Caco-2 (cell line): Measurements from ENCODE around the gene LTBP2. TPM values are rescaled to one million over a fixed set of nuclear protein-coding genes. Genes with fewer than 3 reads are reported as not detected.

Source experiments
- BruUV-seq: library from RNA; stranded (reverse); fragments of 400-500 nt; replicated peaks from 2 replicates; lab custom pipeline; 2021; lab: Mats Ljungman, UMichigan
- CTCF ChIA-PET: fragments of 300-600 bp; sonication (Branson Sonifier 250); formaldehyde crosslinking; loops from one replicate; lab custom pipeline; 2022; ENCODE audit warnings: antibody characterized with exemption; lab: Charles Lee
- POLR2A ChIA-PET: fragments of 300-600 bp; sonication (Branson Sonifier 250); formaldehyde crosslinking; loops from one replicate; lab custom pipeline; 2022; ENCODE audit warnings: antibody characterized with exemption; lab: Charles Lee
- DNase-seq, 2 experiments: peaks; one replicate each; pipeline versions ENCODE4 v3.0.0 to v3.0.0-alpha.2; 2020 to 2022
- H3K27me3 ChIP-seq: replicated peaks from 2 replicates; pipeline ENCODE4 v1.6.0; 2011; ENCODE audit warnings: low read length; ENCODE audit not compliant: control insufficient read depth, insufficient read depth
- H3K36me3 ChIP-seq: 2 replicates; pipeline ENCODE4 v1.5.1; 2011; ENCODE audit warnings: low read length; ENCODE audit not compliant: control insufficient read depth, insufficient read depth
- H3K4me1 ChIP-seq: fragments of 250-450 bp; sonication (Bioruptor Pico); 2 replicates; pipeline ENCODE4 v1.5.1; 2020; ENCODE audit warnings: mild to moderate bottlenecking
- H3K4me3 ChIP-seq: 2 replicates; pipeline ENCODE4 v1.5.1; 2011; ENCODE audit warnings: low read depth, mild to moderate bottlenecking, control low read depth, low read length
- H3K9me3 ChIP-seq: fragments of 250-450 bp; sonication (Bioruptor Pico); 2 replicates; pipeline ENCODE4 v1.5.1; 2020; ENCODE audit warnings: mild to moderate bottlenecking, moderate library complexity
- H3K27ac Mint-ChIP-seq: one replicate; pipeline ENCODE4 v1.8.0; 2022; ENCODE audit warnings: mixed read lengths; ENCODE audit not compliant: unreplicated experiment
- H3K27me3 Mint-ChIP-seq: one replicate; pipeline ENCODE4 v1.8.0; 2022; ENCODE audit warnings: mixed read lengths; ENCODE audit not compliant: insufficient read depth, unreplicated experiment
- H3K36me3 Mint-ChIP-seq: one replicate; pipeline ENCODE4 v1.8.0; 2022; ENCODE audit warnings: mild to moderate bottlenecking, mixed read lengths; ENCODE audit not compliant: insufficient read depth, unreplicated experiment
- H3K4me1 Mint-ChIP-seq: one replicate; pipeline ENCODE4 v1.8.0; 2022; ENCODE audit warnings: low read depth, mixed read lengths; ENCODE audit not compliant: unreplicated experiment
- H3K4me3 Mint-ChIP-seq: one replicate; pipeline ENCODE4 v1.8.0; 2022; ENCODE audit warnings: mild to moderate bottlenecking, moderate library complexity, mixed read lengths; ENCODE audit not compliant: unreplicated experiment
- H3K9me3 Mint-ChIP-seq: one replicate; pipeline ENCODE4 v1.8.0; 2022; ENCODE audit warnings: mixed read lengths; ENCODE audit not compliant: unreplicated experiment
- intact Hi-C: fragments of 100-400 bp; cut with micrococcal nuclease; formaldehyde crosslinking; loops from one replicate; pipeline ENCODE4 v1.10.0; 2022; ENCODE audit not compliant: unreplicated experiment
- total RNA-seq: library from RNA; stranded (reverse); gene quantifications from 2 replicates; pipeline ENCODE4 v1.2.3, GENCODE V29; 2022
- TF ChIP-seq, protein P1 (sequence below), 2 experiments: fragments of 200-600 bp in 1 of 2; IDR thresholded peaks; 1 replicate in 1 of 2; 2 replicates in 1 of 2; pipeline versions ENCODE4 v1.5.1 to v1.8.0; 2011 to 2022; ENCODE audit warnings: antibody characterized with exemption in 1 of 2, control low read depth in 1 of 2, inconsistent platforms in 1 of 2, low read depth in 1 of 2, low read length in 1 of 2, mild to moderate bottlenecking in 1 of 2, moderate library complexity in 1 of 2; ENCODE audit not compliant: insufficient read depth in 1 of 2, severe bottlenecking in 1 of 2, unreplicated experiment in 1 of 2

The LTBP2 gene
- total RNA-seq, 1 experiment from 2014 or later: 0.86 TPM

GRCh38 chr14:74501135-74501614 lies 110.9 kb downstream of the LTBP2 start:
- no peak overlapping the region for H3K27ac Mint-ChIP-seq
- TF ChIP-seq, protein P1, sequence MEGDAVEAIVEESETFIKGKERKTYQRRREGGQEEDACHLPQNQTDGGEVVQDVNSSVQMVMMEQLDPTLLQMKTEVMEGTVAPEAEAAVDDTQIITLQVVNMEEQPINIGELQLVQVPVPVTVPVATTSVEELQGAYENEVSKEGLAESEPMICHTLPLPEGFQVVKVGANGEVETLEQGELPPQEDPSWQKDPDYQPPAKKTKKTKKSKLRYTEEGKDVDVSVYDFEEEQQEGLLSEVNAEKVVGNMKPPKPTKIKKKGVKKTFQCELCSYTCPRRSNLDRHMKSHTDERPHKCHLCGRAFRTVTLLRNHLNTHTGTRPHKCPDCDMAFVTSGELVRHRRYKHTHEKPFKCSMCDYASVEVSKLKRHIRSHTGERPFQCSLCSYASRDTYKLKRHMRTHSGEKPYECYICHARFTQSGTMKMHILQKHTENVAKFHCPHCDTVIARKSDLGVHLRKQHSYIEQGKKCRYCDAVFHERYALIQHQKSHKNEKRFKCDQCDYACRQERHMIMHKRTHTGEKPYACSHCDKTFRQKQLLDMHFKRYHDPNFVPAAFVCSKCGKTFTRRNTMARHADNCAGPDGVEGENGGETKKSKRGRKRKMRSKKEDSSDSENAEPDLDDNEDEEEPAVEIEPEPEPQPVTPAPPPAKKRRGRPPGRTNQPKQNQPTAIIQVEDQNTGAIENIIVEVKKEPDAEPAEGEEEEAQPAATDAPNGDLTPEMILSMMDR (IDR thresholded peaks at IDR 0.05; ENCODE audit: insufficient read depth in 1 of 2, low read depth in 1 of 2, low read length in 1 of 2, severe bottlenecking in 1 of 2, unreplicated experiment in 1 of 2): peak in 1 of 2 experiments; percentile 63
- H3K27me3 Mint-ChIP-seq: no peaks in the 10 kb centered on the region
- ChIA-PET POLR2A (no interaction called here), CTCF (interaction anchor here (0.9 kb wide), 1 partner anchor 151 kb away, joined by 3 read pairs; no protein-coding TSS in a partner anchor)
- H3K4me1 Mint-ChIP-seq: no peaks in the 10 kb centered on the region
- Histone ChIP-seq H3K27me3 (no peaks in the 10 kb centered on the region), H3K9me3 (no peaks in the 10 kb centered on the region), H3K36me3 (no peaks in the 10 kb centered on the region; the same call in 1 of the 2 replicates), H3K4me1 (no peaks in the 10 kb centered on the region), H3K4me3 (no peak overlapping the region)
- intact Hi-C loops: no loop called here
- BruUV-seq: no TSS peak
- no peaks in the 10 kb centered on the region for H3K9me3 Mint-ChIP-seq
- peak in 1 of 2 experiments; percentile 41 for DNase-seq
- no peak overlapping the region for H3K4me3 Mint-ChIP-seq
- no peaks in the 10 kb centered on the region for H3K36me3 Mint-ChIP-seq

DNA sequence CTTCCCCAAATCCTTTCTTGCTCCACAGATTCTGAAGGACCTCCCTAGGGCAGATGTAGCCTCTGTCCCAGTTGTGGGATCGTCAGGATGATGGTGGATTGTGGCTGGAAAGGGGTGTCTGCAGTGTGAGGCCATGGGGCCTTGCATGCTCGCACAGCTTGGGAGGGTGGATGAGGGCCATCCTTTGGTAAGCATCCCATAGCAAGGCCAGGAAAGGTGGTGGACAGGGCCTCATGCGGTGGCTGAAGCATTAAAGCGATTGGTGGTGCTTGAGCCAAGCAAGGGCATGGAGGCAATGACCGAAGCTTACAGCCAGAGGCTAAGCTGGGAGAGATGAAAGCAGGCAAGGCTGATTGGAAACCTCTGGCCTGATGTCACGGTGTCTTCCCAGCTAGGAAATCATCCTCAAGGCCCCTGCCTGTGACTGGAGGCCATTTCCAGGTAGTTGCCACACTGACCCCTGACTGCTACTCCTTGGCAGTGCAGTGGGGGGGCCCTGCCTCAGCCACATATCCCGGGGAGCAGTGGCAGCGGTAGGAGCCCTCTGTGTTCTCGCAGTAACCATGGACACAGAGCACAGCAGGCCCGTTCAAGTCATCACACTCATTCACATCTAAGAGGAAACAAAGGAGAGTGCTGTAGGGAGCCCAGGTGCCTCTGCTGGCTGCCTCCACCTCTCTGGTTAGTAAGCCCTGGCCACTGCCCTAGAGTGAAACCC lies 111.5 kb downstream of the LTBP2 start:
- BruUV-seq: no TSS peak
- Mint-ChIP-seq H3K9me3 (no peaks in the 10 kb centered on the region), H3K27me3 (no peaks in the 10 kb centered on the region), H3K4me1 (no peaks in the 10 kb centered on the region), H3K36me3 (no peaks in the 10 kb centered on the region), H3K27ac (no peak overlapping the region), H3K4me3 (no peak overlapping the region)
- Histone ChIP-seq H3K4me3 (no peak overlapping the region), H3K27me3 (no peaks in the 10 kb centered on the region), H3K36me3 (no peaks in the 10 kb centered on the region; the same call in 1 of the 2 replicates), H3K9me3 (no peaks in the 10 kb centered on the region), H3K4me1 (no peaks in the 10 kb centered on the region)
- ChIA-PET CTCF (interaction anchor here (0.9 kb wide), 1 partner anchor 151 kb away, joined by 3 read pairs; no protein-coding TSS in a partner anchor), POLR2A (no interaction called here)
- TF ChIP-seq, protein P1 (IDR thresholded peaks at IDR 0.05; ENCODE audit: insufficient read depth in 1 of 2, low read depth in 1 of 2, low read length in 1 of 2, severe bottlenecking in 1 of 2, unreplicated experiment in 1 of 2): no peak
- no peak for DNase-seq
- intact Hi-C loops: no loop called here

- TF ChIP-seq, protein P1 (IDR thresholded peaks at IDR 0.05; ENCODE audit: insufficient read depth in 1 of 2, low read depth in 1 of 2, low read length in 1 of 2, severe bottlenecking in 1 of 2, unreplicated experiment in 1 of 2): no peak
- Mint-ChIP-seq H3K9me3 (no peaks in the 10 kb centered on the region), H3K27ac (no peak overlapping the region), H3K36me3 (peaks cover 11% of the 10 kb centered on the region), H3K27me3 (no peaks in the 10 kb centered on the region), H3K4me1 (no peaks in the 10 kb centered on the region), H3K4me3 (no peak overlapping the region)
- intact Hi-C loops: no loop called here
- Histone ChIP-seq H3K27me3 (no peaks in the 10 kb centered on the region), H3K4me3 (no peak overlapping the region), H3K9me3 (no peaks in the 10 kb centered on the region), H3K4me1 (peaks cover 10% of the 10 kb centered on the region; the same call in 1 of the 2 replicates), H3K36me3 (no peaks in the 10 kb centered on the region)
- POLR2A ChIA-PET: no interaction called here
- CTCF ChIA-PET: no interaction called here
- BruUV-seq: no TSS peak
- DNase-seq: no peak
Observed at GRCh38 chr14:74495356-74495755, 116.7 kb downstream of the LTBP2 start.
